Central memory CD8-positive, alpha-beta T cell (primary cell): Measurements from ENCODE around the gene ANOS1.
"Not testable (repeated sequence)": the region's sequence is repeated elsewhere in the genome, so short reads cannot be mapped to it uniquely, and the experiment has no call there.

ENCODE experiments used
- ATAC-seq: fragments of 150-1000 bp; cut with Tn5 transposase; replicated peaks from 2 replicates; pipeline ENCODE4 v1.10.0; 2022; ENCODE audit warnings: mild to moderate bottlenecking, moderate FRiP score, moderate number of reproducible peaks; ENCODE audit not compliant: poor library complexity, severe bottlenecking; ENCODE audit errors: extremely low read depth
- DNase-seq, 2 donors: peaks; one replicate each; pipeline ENCODE4 v3.0.0; 2021; ENCODE audit warnings: low spot score in 2 of 2
- H3K27ac Mint-ChIP-seq: one replicate; pipeline ENCODE4 v1.8.0; 2022; ENCODE audit warnings: low read depth, mild to moderate bottlenecking, moderate library complexity, mixed read lengths
- H3K27me3 Mint-ChIP-seq: one replicate; pipeline ENCODE4 v1.8.0; 2022; ENCODE audit warnings: mixed read lengths
- H3K36me3 Mint-ChIP-seq: one replicate; pipeline ENCODE4 v1.8.0; 2022; ENCODE audit warnings: mild to moderate bottlenecking, moderate library complexity, mixed read lengths; ENCODE audit not compliant: insufficient read depth
- H3K4me1 Mint-ChIP-seq: one replicate; pipeline ENCODE4 v1.8.0; 2022; ENCODE audit warnings: mixed read lengths
- H3K4me3 Mint-ChIP-seq: one replicate; pipeline ENCODE4 v1.8.0; 2022; ENCODE audit warnings: mild to moderate bottlenecking, moderate library complexity, mixed read lengths
- H3K9me3 Mint-ChIP-seq: one replicate; pipeline ENCODE4 v1.8.0; 2022; ENCODE audit warnings: mixed read lengths

ANOS1 gene

GRCh38 chrX:8565729-8566128, 166.2 kb downstream of the ANOS1 start:
- no peak for DNase-seq
- Mint-ChIP-seq H3K4me1 (no peaks in the 10 kb centered on the region), H3K27ac (no peak overlapping the region), H3K36me3 (no peaks in the 10 kb centered on the region), H3K4me3 (no peak overlapping the region), H3K9me3 (peaks cover 3% of the 10 kb centered on the region), H3K27me3 (no peaks in the 10 kb centered on the region)
- no peak for ATAC-seq

- Mint-ChIP-seq H3K9me3 (peaks cover 9% of the 10 kb centered on the region), H3K27me3 (no peaks in the 10 kb centered on the region), H3K4me3 (no peak overlapping the region), H3K36me3 (no peaks in the 10 kb centered on the region), H3K27ac (no peak overlapping the region), H3K4me1 (no peaks in the 10 kb centered on the region)
- DNase-seq (no peak), ATAC-seq (no peak)
These were observed 183.5 kb downstream of the ANOS1 start for GRCh38 chrX:8548446-8548845.

- Mint-ChIP-seq H3K4me3 (no peak overlapping the region), H3K27ac (no peak overlapping the region), H3K36me3 (no peaks in the 10 kb centered on the region), H3K27me3 (no peaks in the 10 kb centered on the region), H3K4me1 (no peaks in the 10 kb centered on the region), H3K9me3 (peaks cover 9% of the 10 kb centered on the region)
- ATAC-seq, result no peak
- no peak for DNase-seq
These were observed 185.2 kb downstream of the ANOS1 start for GRCh38 chrX:8546715-8547114.

DNA sequence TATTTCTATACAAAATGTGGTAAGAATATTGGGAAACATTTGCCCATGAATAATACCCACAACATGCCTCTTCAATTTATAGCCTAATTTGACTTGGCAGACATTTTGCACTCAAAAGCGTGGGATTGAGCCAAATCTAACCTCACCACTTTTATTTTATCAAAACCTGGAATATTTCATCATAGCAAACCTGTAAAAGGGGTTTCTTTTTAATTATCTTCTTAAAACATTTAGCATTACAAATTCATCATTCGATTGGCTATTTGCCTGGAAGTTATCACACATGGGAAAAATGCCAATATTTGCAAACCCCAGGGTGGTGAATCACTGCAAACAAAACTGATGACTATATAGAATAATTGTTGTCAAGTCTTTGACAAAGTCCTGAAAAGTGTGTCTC, 211.1 kb downstream of the ANOS1 start:
- no peaks in the 10 kb centered on the region for H3K4me1 Mint-ChIP-seq
- DNase-seq (no peak), ATAC-seq (no peak)
- H3K27me3 Mint-ChIP-seq, result no peaks in the 10 kb centered on the region
- H3K36me3 Mint-ChIP-seq, result no peaks in the 10 kb centered on the region
- H3K4me3 Mint-ChIP-seq, result no peak overlapping the region
- H3K27ac Mint-ChIP-seq, result no peak overlapping the region
- H3K9me3 Mint-ChIP-seq, result peaks cover under 1% of the 10 kb centered on the region

- Mint-ChIP-seq H3K9me3 (peaks cover 7% of the 10 kb centered on the region), H3K4me1 (no peaks in the 10 kb centered on the region), H3K27me3 (no peaks in the 10 kb centered on the region), H3K4me3 (no peak overlapping the region), H3K36me3 (no peaks in the 10 kb centered on the region), H3K27ac (no peak overlapping the region)
- DNase-seq (no peak), ATAC-seq (no peak)
These were observed 211.8 kb downstream of the ANOS1 start for GRCh38 chrX:8520178-8520577.

DNA sequence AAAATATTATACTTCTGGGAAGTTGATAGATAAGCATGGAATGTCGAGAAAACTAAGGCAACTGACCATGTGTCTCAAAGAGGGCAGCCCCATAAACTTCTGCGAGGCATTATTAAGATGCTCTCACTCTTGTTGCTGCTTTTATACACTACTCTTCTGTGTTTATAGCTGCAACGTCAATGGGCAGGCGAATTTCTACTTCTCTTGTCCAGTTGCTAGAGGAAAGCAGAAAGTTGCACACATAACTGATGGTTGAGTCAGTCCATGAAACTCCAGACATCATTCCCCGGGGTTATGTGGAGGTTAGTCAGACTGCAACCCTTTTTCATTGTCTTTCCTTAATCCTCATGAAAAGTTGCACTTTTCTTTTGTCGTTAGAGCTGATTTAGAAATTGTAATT, 227.5 kb downstream of the ANOS1 start:
- H3K27ac Mint-ChIP-seq, result no peak overlapping the region
- H3K4me3 Mint-ChIP-seq, result no peak overlapping the region
- no peaks in the 10 kb centered on the region for H3K36me3 Mint-ChIP-seq
- H3K27me3 Mint-ChIP-seq, result no peaks in the 10 kb centered on the region
- no peaks in the 10 kb centered on the region for H3K9me3 Mint-ChIP-seq
- ATAC-seq (no peak), DNase-seq (no peak)
- H3K4me1 Mint-ChIP-seq, result no peaks in the 10 kb centered on the region

DNA sequence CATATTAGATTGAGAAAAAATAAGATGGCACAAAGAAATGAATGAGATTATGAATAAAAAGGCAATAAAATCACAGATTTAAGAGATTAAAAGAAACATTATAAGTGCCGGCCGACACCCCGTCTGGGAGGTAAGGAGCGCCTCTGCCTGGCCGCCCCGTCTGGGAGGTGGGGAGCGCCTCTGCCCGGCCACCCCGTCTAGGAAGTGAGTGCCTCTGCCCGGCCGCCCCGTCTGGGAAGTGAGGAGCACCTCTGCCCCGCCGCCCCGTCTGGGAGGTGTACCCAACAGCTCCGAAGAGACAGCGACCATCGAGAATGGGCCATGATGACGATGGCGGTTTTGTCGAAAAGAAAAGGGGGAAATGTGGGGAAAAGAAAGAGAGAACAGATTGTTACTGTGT, 229.8 kb downstream of the ANOS1 start:
- H3K27me3 Mint-ChIP-seq, H3K27ac Mint-ChIP-seq, H3K9me3 Mint-ChIP-seq: not testable (repeated sequence)

DNA sequence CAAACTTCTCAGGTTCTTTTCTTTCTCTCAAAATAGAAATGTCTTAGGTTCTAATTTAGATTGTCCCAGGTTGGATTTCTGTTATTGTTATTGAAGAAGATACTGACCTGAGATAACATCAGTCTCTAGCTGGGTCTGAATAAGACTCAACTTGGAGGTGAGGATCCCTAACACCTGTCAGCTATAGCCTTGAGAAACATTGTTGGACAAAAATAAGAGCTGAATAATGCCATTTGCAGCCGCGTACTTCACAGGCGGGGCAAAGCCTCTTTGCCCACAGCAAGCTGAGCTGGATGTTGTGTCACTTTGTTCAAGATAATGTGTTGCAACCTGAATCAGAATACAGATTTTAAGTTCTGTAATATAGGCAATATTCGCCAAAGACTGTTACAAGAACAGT, 231.7 kb downstream of the ANOS1 start:
- Mint-ChIP-seq H3K27ac (no peak overlapping the region), H3K36me3 (no peaks in the 10 kb centered on the region), H3K4me1 (no peaks in the 10 kb centered on the region), H3K27me3 (no peaks in the 10 kb centered on the region), H3K9me3 (no peaks in the 10 kb centered on the region), H3K4me3 (no peak overlapping the region)
- no peak for ATAC-seq
- no peak for DNase-seq

More for the DNA sequence above, 229.8 kb downstream of the ANOS1 start:
- not testable (repeated sequence) for H3K4me3 Mint-ChIP-seq, DNase-seq, H3K4me1 Mint-ChIP-seq, ATAC-seq, H3K36me3 Mint-ChIP-seq

DNA sequence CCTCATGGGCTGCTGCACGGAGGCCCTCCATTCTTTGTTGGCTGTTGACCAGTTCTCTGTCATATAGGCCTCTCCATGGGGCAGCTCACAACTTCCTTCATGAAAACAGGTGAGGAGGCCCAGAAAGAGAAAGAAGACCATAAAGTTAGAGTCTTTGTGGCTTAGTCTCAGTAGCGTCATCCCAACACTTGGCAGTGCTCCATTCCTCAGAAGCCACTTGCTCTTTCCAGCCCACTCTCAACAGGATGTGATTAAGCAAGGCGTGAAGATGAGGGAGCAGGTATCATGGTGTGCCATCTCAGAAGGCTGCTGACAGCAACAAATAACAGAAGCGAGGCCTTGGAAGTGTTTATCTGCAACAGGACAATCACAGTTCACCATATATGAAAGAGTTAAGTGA, 236.9 kb downstream of the ANOS1 start:
- H3K36me3 Mint-ChIP-seq, DNase-seq, H3K27me3 Mint-ChIP-seq, H3K9me3 Mint-ChIP-seq, H3K4me1 Mint-ChIP-seq, ATAC-seq, H3K4me3 Mint-ChIP-seq, H3K27ac Mint-ChIP-seq: not testable (repeated sequence)

GRCh38 chrX:8484360-8484949, 247.5 kb downstream of the ANOS1 start:
- ATAC-seq (no peak), DNase-seq (no peak)
- Mint-ChIP-seq H3K4me3 (no peak overlapping the region), H3K27ac (no peak overlapping the region), H3K9me3 (peaks cover 15% of the 10 kb centered on the region), H3K27me3 (no peaks in the 10 kb centered on the region), H3K36me3 (no peaks in the 10 kb centered on the region), H3K4me1 (no peaks in the 10 kb centered on the region)
